Kasumi-1 (cell line): ENCODE measurements around the gene TBC1D10A.
"Not testable (repeated sequence)": the region's sequence is repeated elsewhere in the genome, so short reads cannot be mapped to it uniquely, and the experiment has no call there.

ENCODE experiments used
- DNase-seq, 2 experiments: peaks; one replicate each; lab custom pipeline; 2025; lab: John Stamatoyannopoulos, UW

The TBC1D10A gene

DNA sequence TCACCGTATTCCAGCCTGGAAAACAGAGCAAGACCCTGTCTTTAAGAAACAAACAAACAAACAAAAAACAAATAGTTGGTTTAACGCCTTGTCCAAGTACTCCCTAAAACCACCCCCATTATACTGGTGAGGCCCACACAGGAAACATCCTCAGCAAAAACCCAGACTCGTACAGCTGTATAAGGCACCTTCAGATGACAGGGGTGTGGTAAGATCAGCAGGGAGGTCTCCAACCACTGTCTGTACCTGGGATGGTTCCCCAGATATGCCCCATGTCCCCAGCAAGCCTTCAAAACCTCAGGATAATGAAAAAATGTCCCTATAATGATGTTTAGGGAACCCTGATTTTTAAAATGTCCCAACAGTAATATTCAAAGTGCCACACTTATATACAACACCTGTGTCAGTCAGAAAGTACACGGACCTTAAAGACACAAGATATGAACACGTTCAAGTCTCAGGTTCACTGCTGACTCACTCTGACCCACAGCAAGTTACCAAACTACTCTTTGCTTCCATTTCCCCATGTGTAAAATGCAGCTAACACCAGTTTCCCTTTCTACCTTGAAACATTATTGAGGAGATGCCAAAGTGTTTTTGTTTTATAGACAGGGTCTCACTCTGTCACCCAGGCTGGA lies 20.6 kb upstream of the TBC1D10A start:
- DNase-seq = no peak

DNA sequence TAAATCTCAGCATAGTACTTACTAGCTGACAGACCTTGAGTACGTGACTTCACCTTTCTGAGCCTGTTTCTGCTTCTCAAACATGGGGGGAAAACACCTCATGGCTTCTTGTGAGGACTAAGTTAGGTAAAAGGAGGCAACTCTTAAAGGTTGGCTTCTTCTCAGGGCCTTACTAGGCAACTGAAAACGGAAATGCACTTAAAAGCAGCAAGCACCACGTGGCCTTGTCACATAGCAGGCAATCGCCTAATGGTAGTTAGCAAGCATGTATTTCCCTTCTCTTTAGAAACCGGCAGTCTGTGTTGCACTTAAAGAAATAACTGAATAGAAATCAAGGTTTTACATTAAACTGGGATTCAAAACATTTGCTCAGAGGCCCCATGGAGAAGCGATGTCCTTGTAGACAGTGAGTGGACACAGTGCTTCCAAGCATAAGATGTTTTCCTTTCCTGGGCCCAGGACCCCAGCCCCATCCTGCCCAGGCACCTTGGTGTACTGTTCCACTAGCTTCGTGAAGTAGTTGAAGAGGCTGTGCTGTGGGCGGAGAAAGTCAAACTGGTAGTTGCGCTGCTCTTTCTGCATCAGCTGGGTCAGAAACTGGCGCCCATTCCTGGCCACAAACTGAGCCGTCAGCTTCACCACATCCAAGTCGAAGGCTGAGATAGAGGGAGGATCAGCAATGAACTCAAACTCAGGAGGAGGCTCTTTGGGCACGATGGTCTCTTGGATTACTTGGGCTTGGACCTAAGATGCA lies 17.9 kb upstream of the TBC1D10A start:
- DNase-seq = no peak

GRCh38 chr22:30340911-30341685 lies 14.4 kb upstream of the TBC1D10A start:
- DNase-seq = no peak

DNA sequence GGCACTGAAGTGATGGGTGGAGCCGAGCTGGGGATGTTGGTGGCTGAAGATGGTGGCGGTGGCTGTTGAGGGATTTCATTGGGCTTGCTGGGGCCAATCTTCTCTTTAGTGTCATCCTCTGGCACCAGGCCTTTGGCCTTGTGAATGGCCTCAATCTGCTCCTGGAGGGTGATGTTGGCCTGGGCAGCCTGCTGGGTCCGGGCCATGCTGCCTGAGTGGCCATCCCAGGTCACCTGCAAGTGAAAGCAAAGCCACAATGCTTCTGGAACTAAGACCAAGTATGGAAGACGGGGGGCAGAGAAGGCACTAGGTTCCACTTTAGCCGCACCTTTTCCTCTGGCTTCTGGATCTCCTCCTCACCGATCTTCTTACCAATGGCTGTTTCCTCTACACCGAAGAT lies 12.1 kb upstream of the TBC1D10A start:
- no peak for DNase-seq

GRCh38 chr22:30338341-30338740 lies 11.6 kb upstream of the TBC1D10A start:
- DNase-seq = not testable (repeated sequence)

DNA sequence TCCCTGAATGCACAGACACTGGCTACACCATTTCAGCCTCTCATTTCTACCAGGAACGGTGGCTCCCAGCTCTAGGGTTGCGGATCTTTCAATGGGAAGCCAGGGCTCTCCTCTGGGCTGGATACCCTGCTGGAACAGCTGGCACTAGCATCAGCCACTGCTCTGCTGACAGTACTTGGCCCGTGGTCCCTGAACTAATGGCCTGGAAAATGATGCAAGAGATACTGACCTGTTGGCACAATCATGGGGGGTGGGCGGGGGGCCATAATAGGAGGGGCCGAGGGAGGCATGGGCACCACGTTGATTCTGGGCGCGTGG lies 10.7 kb upstream of the TBC1D10A start:
- DNase-seq = no peak

- DNase-seq = no peak
These were observed 10.2 kb upstream of the TBC1D10A start for GRCh38 chr22:30336752-30337460.

DNA sequence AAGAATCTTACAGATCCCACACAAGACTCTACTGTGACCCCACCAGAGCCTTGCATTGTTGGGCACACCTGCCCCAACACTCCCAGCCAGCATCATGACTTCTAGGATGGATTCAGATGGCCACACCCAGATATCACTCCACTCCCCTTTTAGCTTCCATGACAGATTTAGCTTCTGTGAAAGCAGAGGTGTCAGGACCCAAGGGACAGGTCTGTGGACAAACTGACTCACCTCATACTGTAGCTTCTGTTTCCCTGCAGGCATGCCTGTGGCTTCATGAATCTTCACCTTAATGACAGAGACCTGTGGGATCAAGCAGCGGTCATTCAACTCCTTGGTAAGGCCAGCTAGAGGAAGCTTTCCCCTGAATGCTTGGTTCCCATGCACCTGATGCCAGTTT lies 8.5 kb upstream of the TBC1D10A start:
- DNase-seq = no peak

- DNase-seq = no peak
These were observed 7.9 kb upstream of the TBC1D10A start for GRCh38 chr22:30334646-30335045.

- no peak for DNase-seq
These were observed 7.0 kb upstream of the TBC1D10A start for GRCh38 chr22:30333707-30334087.

DNA sequence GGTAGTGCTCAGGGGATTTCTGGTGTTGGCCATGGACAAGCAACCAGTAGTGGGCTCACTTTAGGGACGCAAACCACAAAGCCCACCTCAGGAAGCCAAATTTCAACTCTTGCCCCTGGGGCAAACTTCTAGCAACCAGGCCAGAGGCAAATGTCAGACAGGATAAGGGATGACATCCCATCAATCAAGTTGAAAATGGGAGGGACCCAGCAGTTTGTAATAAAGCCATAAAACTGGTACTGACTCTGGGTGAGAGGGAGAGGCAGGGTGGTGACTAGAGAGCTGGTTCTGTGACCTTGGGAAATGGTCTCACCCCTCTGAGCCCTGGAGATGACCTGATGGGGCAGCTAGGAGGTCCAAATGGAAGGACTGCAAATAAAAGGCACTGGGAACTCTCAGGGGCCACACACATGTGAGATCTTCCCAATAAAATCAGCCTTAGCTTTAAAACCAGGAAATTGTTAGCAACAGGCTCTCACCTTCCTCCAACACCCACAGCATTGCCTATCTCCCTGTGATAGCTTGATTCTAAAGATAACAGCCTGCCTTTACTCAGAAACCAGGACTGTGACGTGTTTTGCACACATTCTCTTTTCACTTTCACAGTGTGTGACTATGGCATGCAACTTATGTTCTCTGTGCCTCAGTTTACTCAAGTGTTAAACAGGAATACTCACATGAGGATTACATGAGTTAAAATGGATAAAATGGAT lies 6.4 kb upstream of the TBC1D10A start:
- DNase-seq = no peak

DNA sequence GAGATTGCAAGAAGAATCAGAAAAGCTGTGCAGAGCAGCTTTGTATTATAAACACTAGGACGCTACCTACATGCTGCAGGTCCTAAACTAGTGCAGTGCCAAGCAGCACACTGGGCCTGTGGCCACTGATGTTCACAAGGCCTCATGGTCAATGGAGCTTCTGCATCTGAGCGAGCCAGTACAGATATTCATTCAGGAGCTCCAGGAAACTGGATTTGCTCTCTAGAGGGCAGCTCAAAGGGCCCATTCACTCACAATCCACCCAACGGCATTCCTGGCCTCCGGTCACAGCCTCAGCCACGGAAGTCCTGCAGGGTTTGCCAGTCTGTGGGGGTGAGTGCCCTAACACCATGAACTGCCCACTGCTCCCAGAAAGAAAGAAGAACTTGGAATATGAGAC lies 5.8 kb upstream of the TBC1D10A start:
- no peak for DNase-seq

DNA sequence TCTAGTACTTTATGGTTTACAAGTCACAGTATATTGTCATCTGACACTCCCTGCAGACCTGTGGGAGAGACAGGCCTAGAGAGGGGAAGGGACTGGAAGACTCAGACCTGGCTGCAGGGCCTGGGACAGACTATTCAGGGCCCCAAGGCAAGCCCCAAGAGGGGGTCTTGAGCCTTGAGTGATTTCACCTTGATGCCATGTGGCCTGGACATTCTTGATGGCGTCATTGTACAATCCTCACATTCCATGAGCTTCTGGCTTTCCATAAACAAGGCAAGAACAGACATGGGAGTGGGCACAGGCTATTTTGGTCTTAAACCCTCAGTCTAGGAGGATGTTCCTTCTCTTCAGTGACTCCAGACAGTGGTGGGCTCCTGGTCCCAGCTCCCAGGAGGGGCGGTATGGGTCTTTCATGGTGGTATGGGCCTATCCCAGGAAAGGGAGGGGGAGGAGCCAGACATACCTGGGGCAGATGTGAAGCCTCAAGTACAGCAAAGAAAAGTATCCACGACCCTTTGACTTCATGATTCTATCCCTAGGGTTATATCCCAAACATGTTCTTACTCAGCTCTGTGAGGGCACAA lies 1.8 kb upstream of the TBC1D10A start:
- DNase-seq = no peak

DNA sequence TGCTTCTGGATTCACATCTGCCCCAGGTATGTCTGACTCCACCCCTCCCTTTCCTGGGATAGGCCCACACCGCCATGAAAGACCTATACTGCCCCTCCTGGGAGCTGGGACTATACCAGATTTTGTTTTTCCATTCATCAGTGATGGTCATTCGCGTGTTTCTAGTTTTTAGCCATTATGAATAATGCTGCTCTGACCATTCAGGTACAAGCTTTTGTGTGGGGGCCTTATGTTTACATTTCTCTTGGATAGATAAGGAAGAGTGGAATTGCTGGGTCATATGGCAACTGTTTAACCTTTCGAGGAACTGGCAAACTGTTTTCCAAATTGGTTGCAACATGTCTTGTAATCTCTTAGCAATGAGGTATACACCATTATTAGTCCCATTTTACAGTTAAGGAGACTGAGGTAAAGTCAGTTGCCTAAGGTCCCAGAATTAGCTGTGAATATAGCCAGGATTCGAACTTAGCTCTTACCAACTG lies 1.2 kb upstream of the TBC1D10A start:
- DNase-seq = no peak

DNA sequence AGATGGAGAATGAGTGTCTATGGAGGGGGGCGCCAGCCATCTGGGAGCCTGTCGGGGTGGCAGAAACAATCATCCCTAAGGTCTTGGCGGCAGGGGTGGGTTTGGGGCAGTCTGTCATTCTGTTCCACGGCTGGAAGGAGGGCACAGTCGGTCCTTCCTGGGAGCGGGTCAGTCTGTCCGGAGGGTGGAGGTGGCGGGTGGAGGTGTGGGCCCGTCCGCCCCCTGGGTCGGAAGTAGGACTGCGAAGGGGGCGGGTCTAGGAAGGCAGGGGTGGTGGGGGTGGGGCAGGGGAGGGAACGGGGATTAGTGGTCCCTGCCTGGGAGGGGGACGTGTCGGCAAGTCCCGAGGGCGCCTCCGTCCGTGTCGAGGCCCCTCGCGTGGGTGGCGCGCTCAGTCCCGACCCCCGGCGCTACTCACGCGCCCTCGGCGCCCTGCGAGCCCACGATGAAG lies 461 bp downstream of the TBC1D10A start:
- no peak for DNase-seq

DNA sequence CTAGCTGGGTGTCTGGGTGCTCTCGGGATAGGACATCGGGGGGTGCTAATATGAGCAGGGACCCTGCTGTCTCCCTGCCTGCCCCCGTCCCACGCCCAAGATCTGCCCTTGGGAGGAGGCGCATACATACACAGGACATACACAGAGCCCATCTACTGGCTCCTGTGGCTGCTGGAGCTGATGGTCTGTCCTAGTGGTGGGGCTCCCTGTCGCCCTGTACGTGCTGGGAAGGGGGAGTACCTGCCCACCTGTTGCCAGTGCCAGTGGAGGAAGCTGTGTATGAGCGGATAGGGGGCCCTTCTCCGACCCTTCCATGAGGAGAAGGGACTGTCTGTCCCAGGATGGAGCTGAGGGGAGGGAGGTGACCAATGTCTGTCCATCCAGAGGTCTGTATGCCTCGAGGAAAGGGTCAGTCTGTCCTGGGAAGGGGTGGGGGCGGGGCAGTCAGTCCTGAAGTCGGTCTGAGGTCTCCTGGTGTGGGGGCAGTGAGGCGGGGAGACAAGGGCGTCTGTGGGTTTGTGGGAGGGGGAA lies 952 bp downstream of the TBC1D10A start:
- no peak for DNase-seq

DNA sequence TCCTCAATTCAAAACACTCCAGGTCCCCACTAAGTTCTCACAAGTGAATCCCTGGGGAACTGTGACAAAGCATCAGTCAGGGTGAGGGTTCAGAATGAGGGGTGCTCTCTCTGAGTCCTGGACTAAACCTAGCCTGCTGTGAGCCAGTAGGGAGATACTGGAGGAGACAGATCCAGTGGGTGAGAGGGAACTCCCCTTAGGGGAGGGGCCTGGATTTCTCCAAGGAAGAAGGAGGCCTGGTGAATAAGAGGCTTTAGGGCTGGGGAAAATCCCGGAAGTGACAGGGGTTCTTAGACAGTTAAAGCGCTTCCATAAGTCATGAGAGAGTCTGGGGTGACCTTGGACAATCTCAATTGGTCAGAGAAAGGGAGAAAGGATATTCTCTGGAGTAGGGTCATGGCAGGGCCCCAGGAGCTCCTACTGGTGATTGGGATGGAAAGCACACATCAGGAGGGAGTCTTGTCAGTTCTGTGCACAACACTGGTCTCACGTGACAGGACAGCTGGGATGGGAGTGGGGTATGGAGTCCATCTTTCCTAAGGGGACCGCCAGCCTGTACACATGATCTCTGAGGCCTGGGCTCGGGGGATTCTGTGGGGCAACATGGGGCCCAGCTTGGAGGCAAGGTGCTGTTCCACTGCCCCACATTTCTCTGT lies 1.5 kb downstream of the TBC1D10A start:
- DNase-seq = no peak

DNA sequence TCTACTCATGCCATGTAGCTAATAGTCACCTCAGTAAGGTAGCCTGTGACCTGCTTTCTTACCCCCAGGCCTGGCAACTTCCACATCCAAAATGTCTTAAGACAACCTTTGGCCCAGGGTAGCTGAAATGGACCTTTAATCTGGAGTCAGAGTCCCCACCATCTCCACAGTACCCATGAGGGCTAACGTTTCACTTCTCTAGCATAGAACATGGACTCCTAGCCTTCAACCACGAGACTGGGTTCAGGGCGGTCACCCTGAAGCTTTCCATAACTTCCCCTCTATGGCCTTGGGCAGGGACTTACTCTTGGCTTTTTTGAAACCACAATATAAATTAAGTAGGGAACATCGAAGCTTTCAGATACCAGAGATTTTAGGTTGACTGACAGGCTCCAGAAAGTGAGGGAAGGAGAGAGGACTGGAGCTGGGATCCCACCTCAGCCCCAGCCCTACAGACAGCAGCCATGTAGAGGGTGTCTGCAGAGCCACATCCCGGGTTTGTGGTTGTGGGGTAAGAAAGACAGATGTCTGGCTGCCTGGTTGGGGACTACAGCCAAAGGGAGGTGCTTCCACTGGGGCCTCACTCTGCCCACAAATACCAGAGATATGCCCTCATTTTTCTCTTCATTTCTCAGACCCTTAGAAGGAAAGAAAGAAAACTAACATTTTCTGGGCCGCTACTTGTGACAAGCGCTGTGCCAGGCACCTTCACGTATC lies 2.6 kb downstream of the TBC1D10A start:
- DNase-seq = no peak

DNA sequence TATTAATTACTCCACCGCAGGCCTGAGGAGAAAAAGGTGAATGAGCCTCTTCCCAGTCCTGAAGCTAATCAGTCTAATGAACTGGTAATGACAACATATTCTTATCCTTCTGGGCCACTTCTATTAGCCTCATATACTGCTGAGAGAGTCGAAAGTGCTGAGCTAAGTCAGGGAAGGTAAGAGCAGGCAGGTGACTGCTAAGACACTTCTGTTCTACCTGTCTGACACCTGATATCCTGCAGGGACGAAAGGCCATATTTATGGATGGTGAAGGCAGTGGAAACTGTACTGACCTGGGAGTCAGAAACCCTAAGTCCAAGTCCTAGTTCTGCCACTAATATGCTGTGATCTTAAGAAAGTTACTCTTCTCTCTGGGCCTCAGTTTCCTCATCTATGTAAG lies 3.5 kb downstream of the TBC1D10A start:
- DNase-seq = no peak

- no peak for DNase-seq
These were observed 5.3 kb downstream of the TBC1D10A start for GRCh38 chr22:30321461-30321860.
